ENCODE data around the gene UGT2A2. TPM values are rescaled to one million over a fixed set of nuclear protein-coding genes. Genes with fewer than 3 reads are reported as not detected.

Gene UGT2A2
- total and polyA plus RNA-seq, 2 experiments from 2014 or later: not detected

GRCh38 chr4:69617083-69617694, 22.3 kb downstream of the UGT2A2 start (continued):
- TF ChIP-seq, protein P1, sequence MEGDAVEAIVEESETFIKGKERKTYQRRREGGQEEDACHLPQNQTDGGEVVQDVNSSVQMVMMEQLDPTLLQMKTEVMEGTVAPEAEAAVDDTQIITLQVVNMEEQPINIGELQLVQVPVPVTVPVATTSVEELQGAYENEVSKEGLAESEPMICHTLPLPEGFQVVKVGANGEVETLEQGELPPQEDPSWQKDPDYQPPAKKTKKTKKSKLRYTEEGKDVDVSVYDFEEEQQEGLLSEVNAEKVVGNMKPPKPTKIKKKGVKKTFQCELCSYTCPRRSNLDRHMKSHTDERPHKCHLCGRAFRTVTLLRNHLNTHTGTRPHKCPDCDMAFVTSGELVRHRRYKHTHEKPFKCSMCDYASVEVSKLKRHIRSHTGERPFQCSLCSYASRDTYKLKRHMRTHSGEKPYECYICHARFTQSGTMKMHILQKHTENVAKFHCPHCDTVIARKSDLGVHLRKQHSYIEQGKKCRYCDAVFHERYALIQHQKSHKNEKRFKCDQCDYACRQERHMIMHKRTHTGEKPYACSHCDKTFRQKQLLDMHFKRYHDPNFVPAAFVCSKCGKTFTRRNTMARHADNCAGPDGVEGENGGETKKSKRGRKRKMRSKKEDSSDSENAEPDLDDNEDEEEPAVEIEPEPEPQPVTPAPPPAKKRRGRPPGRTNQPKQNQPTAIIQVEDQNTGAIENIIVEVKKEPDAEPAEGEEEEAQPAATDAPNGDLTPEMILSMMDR (conservative IDR thresholded peaks at IDR 0.05; ENCODE audit: low read depth in 2 of 2): peak; percentile 75 to 79
- TF ChIP-seq JUNB (IDR thresholded peaks at IDR 0.05; ENCODE audit: unreplicated experiment): no peak

GRCh38 chr4:69610484-69610883, 29.0 kb downstream of the UGT2A2 start:
- no peak for ATAC-seq
- TF ChIP-seq JUNB (IDR thresholded peaks at IDR 0.05; ENCODE audit: unreplicated experiment): no peak
- TF ChIP-seq STAT1 (IDR thresholded peaks at IDR 0.05; ENCODE audit: unreplicated experiment): no peak
- no peak for TF ChIP-seq ETS1 (IDR thresholded peaks at IDR 0.05)
- TF ChIP-seq, protein P2, sequence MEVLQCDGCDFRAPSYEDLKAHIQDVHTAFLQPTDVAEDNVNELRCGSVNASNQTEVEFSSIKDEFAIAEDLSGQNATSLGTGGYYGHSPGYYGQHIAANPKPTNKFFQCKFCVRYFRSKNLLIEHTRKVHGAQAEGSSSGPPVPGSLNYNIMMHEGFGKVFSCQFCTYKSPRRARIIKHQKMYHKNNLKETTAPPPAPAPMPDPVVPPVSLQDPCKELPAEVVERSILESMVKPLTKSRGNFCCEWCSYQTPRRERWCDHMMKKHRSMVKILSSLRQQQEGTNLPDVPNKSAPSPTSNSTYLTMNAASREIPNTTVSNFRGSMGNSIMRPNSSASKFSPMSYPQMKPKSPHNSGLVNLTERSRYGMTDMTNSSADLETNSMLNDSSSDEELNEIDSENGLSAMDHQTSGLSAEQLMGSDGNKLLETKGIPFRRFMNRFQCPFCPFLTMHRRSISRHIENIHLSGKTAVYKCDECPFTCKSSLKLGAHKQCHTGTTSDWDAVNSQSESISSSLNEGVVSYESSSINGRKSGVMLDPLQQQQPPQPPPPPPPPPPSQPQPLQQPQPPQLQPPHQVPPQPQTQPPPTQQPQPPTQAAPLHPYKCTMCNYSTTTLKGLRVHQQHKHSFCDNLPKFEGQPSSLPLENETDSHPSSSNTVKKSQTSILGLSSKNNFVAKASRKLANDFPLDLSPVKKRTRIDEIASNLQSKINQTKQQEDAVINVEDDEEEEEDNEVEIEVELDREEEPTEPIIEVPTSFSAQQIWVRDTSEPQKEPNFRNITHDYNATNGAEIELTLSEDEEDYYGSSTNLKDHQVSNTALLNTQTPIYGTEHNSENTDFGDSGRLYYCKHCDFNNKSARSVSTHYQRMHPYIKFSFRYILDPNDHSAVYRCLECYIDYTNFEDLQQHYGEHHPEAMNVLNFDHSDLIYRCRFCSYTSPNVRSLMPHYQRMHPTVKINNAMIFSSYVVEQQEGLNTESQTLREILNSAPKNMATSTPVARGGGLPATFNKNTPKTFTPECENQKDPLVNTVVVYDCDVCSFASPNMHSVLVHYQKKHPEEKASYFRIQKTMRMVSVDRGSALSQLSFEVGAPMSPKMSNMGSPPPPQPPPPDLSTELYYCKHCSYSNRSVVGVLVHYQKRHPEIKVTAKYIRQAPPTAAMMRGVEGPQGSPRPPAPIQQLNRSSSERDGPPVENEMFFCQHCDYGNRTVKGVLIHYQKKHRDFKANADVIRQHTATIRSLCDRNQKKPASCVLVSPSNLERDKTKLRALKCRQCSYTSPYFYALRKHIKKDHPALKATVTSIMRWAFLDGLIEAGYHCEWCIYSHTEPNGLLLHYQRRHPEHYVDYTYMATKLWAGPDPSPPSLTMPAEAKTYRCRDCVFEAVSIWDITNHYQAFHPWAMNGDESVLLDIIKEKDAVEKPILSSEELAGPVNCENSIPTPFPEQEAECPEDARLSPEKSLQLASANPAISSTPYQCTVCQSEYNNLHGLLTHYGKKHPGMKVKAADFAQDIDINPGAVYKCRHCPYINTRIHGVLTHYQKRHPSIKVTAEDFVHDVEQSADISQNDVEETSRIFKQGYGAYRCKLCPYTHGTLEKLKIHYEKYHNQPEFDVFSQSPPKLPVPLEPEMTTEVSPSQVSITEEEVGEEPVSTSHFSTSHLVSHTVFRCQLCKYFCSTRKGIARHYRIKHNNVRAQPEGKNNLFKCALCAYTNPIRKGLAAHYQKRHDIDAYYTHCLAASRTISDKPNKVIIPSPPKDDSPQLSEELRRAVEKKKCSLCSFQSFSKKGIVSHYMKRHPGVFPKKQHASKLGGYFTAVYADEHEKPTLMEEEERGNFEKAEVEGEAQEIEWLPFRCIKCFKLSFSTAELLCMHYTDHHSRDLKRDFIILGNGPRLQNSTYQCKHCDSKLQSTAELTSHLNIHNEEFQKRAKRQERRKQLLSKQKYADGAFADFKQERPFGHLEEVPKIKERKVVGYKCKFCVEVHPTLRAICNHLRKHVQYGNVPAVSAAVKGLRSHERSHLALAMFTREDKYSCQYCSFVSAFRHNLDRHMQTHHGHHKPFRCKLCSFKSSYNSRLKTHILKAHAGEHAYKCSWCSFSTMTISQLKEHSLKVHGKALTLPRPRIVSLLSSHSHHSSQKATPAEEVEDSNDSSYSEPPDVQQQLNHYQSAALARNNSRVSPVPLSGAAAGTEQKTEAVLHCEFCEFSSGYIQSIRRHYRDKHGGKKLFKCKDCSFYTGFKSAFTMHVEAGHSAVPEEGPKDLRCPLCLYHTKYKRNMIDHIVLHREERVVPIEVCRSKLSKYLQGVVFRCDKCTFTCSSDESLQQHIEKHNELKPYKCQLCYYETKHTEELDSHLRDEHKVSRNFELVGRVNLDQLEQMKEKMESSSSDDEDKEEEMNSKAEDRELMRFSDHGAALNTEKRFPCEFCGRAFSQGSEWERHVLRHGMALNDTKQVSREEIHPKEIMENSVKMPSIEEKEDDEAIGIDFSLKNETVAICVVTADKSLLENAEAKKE (CRISPR knock-in tag; IDR thresholded peaks at IDR 0.05): no peak
- TF ChIP-seq ZNF331 (CRISPR knock-in tag; IDR thresholded peaks at IDR 0.05; ENCODE audit: low read depth): no peak
- TF ChIP-seq REST (IDR thresholded peaks at IDR 0.05; ENCODE audit: unreplicated experiment): no peak
- TF ChIP-seq CREB1 (CRISPR knock-in tag; IDR thresholded peaks at IDR 0.05; ENCODE audit: low read depth): no peak
- no peak for TF ChIP-seq EZH2phosphoT487 (IDR thresholded peaks at IDR 0.05; ENCODE audit: unreplicated experiment)
- TF ChIP-seq POLR2AphosphoS5 (IDR thresholded peaks at IDR 0.05; ENCODE audit: low read depth): no peak

More at GRCh38 chr4:69610484-69610883, 29.0 kb downstream of the UGT2A2 start:
- H3K4me1 ChIP-seq (ENCODE audit: insufficient read depth): no peaks in the 10 kb centered on the region
- no peaks in the 10 kb centered on the region for H3K9me2 ChIP-seq (ENCODE audit: insufficient read depth)
- no peaks in the 10 kb centered on the region for H3K27me3 ChIP-seq (ENCODE audit: insufficient read depth)
- H3F3A ChIP-seq (replicated peaks; ENCODE audit: low read depth): no peaks in the 10 kb centered on the region
- H3K27ac ChIP-seq (ENCODE audit: low read depth): no peak overlapping the region
- DNase-seq (ENCODE audit: low spot score): no peak
- Mint-ChIP-seq H3K36me3 (ENCODE audit: low read depth) (no peaks in the 10 kb centered on the region; the same call in 2 of the 3 replicates), H3K27me3 (ENCODE audit: insufficient read depth, low read depth, poor library complexity) (no peaks in the 10 kb centered on the region), H3K4me3 (no peak overlapping the region), H3K4me1 (no peaks in the 10 kb centered on the region), H3K27ac (no peak overlapping the region), H3K9me3 (no peaks in the 10 kb centered on the region; the same call in 2 of the 3 replicates)
- no peak overlapping the region for H3K4me3 ChIP-seq
- no peaks in the 10 kb centered on the region for H3K36me3 ChIP-seq (ENCODE audit: insufficient read depth)
- H3K79me2 ChIP-seq (replicated peaks; ENCODE audit: insufficient read depth): no peaks in the 10 kb centered on the region
- no peak overlapping the region for H2AFZ ChIP-seq
- H3K4me2 ChIP-seq: no peak overlapping the region
- no peaks in the 10 kb centered on the region for H4K20me1 ChIP-seq (replicated peaks; ENCODE audit: insufficient read depth)
